CD14-positive monocyte (primary cell): Measurements from ENCODE around the gene ANXA2. TPM values are rescaled to one million over a fixed set of nuclear protein-coding genes. Genes with fewer than 3 reads are reported as not detected.
A peak's percentile ranks its signal among the peaks of the same experiment; 100 is the strongest.

Experiments used
- DNase-seq, 3 donors: peaks; one replicate each; pipeline ENCODE4 v3.0.0-alpha.2; 2011 to 2022
- H2AFZ ChIP-seq: 2 replicates; pipeline ENCODE4 v1.6.0; 2012; ENCODE audit warnings: mild to moderate bottlenecking, low read depth, low read length, inconsistent platforms; ENCODE audit not compliant: insufficient read depth, poor library complexity, severe bottlenecking
- H3K27ac ChIP-seq, 2 donors: 1 replicate in 1 of 2; 2 replicates in 1 of 2; pipeline ENCODE4 v1.5.1; 2012 to 2013; ENCODE audit warnings: low read length in 2 of 2, control low read depth in 1 of 2, inconsistent platforms in 1 of 2, low read depth in 1 of 2, mild to moderate bottlenecking in 1 of 2
- H3K27me3 ChIP-seq, 2 donors: one replicate each; pipeline versions ENCODE4 v1.6.0 to v1.6.1; 2011 to 2013; ENCODE audit warnings: low read length in 2 of 2; ENCODE audit not compliant: control insufficient read depth in 2 of 2, insufficient read depth in 2 of 2
- H3K36me3 ChIP-seq, 2 donors: replicated peaks in 1 of 2; 1 replicate in 1 of 2; 2 replicates in 1 of 2; pipeline versions ENCODE4 v1.5.1 to v1.6.1; 2012 to 2013; ENCODE audit warnings: low read length in 2 of 2, control low read depth in 1 of 2, inconsistent platforms in 1 of 2, mild to moderate bottlenecking in 1 of 2; ENCODE audit not compliant: insufficient read depth in 2 of 2, control insufficient read depth in 1 of 2
- H3K4me1 ChIP-seq, 2 donors: 1 replicate in 1 of 2; 2 replicates in 1 of 2; pipeline versions ENCODE4 v1.5.1 to v1.6.1; 2012 to 2013; ENCODE audit warnings: low read length in 2 of 2, control low read depth in 1 of 2, inconsistent platforms in 1 of 2, mild to moderate bottlenecking in 1 of 2, moderate library complexity in 1 of 2; ENCODE audit not compliant: insufficient read depth in 2 of 2, control insufficient read depth in 1 of 2
- H3K4me2 ChIP-seq: replicated peaks from 2 replicates; pipeline ENCODE3; 2012; ENCODE audit warnings: low read length, moderate library complexity, mild to moderate bottlenecking; ENCODE audit not compliant: poor library complexity, severe bottlenecking; ENCODE audit errors: extremely low read depth
- H3K4me3 ChIP-seq, 3 experiments: fragments of 200-600 bp in 1 of 3; sonication (generic) in 1 of 3; replicated peaks in 1 of 3; 1 replicate in 2 of 3; 2 replicates in 1 of 3; pipeline ENCODE4 v1.5.1; 2011 to 2013; ENCODE audit warnings: low read length in 3 of 3, mild to moderate bottlenecking in 3 of 3, control low read depth in 2 of 3, low read depth in 2 of 3, inconsistent platforms in 1 of 3, moderate library complexity in 1 of 3
- H3K79me2 ChIP-seq: 2 replicates; pipeline ENCODE4 v1.6.0; 2012; ENCODE audit warnings: mild to moderate bottlenecking, control low read depth, inconsistent platforms, low read length, moderate library complexity; ENCODE audit not compliant: insufficient read depth
- H3K9ac ChIP-seq: 2 replicates; pipeline ENCODE4 v1.6.0; 2017; ENCODE audit warnings: low read length, mild to moderate bottlenecking; ENCODE audit not compliant: insufficient read depth, poor library complexity, severe bottlenecking
- H3K9me3 ChIP-seq, 2 donors: replicated peaks in 1 of 2; 1 replicate in 1 of 2; 2 replicates in 1 of 2; pipeline versions ENCODE4 v1.5.1 to v1.6.1; 2012 to 2013; ENCODE audit warnings: low read length in 2 of 2, control low read depth in 1 of 2; ENCODE audit not compliant: control insufficient read depth in 1 of 2, insufficient read depth in 1 of 2
- H4K20me1 ChIP-seq: 2 replicates; pipeline ENCODE4 v1.6.0; 2012; ENCODE audit warnings: mild to moderate bottlenecking, low read length, control low read depth, moderate library complexity; ENCODE audit not compliant: insufficient read depth
- H3K27ac Mint-ChIP-seq, 7 donors: one replicate each; pipeline ENCODE4 v1.8.0; 2020; ENCODE audit warnings: mild to moderate bottlenecking in 7 of 7, mixed read lengths in 7 of 7, moderate library complexity in 6 of 7, inconsistent platforms in 2 of 7
- H3K27me3 Mint-ChIP-seq, 3 donors: one replicate each; pipeline ENCODE4 v1.8.0; 2021 to 2022; ENCODE audit warnings: low read depth in 3 of 3, mild to moderate bottlenecking in 3 of 3, mixed read lengths in 3 of 3, moderate library complexity in 3 of 3, inconsistent platforms in 1 of 3
- H3K36me3 Mint-ChIP-seq, 2 donors: one replicate each; pipeline ENCODE4 v1.8.0; 2020; ENCODE audit warnings: mixed read lengths in 2 of 2, inconsistent platforms in 1 of 2, mild to moderate bottlenecking in 1 of 2
- H3K4me1 Mint-ChIP-seq: one replicate; pipeline ENCODE4 v1.8.0; 2020; ENCODE audit warnings: mild to moderate bottlenecking, mixed read lengths
- H3K4me3 Mint-ChIP-seq, 2 donors: one replicate each; pipeline ENCODE4 v1.8.0; 2020; ENCODE audit warnings: mild to moderate bottlenecking in 2 of 2, mixed read lengths in 2 of 2, moderate library complexity in 1 of 2
- H3K9me3 Mint-ChIP-seq, 7 donors: one replicate each; pipeline ENCODE4 v1.8.0; 2020 to 2022; ENCODE audit warnings: mixed read lengths in 7 of 7, mild to moderate bottlenecking in 6 of 7, moderate library complexity in 6 of 7, inconsistent platforms in 2 of 7
- CTCF ChIP-seq: fragments of 200-600 bp; IDR thresholded peaks from one replicate; pipeline ENCODE4 v1.8.0; 2022; ENCODE audit warnings: antibody characterized with exemption, mild to moderate bottlenecking
- whole genome bisulfite sequencing: methylation state at CpG from one replicate; pipeline ENCODE4 v1.1.5; 2013; ENCODE audit warnings: missing lambda C conversion rate; ENCODE audit not compliant: insufficient coverage; 5-methylcytosine and 5-hydroxymethylcytosine counted together
- intact Hi-C, 2 donors: fragments of 100-400 bp; cut with micrococcal nuclease; formaldehyde crosslinking; loops; one replicate each; pipeline versions ENCODE4 v1.15.0 to v1.15.1; 2023
- polyA plus RNA-seq, 3 donors: library from polyadenylated mRNA; depleted of rRNA in 1 of 3; unstranded in 2 of 3; stranded (reverse) in 1 of 3; fragments of 300-500 nt in 2 of 3; fragments of >200 nt in 1 of 3; fragmentation: Illumina TruSeq in 2 of 3; gene quantifications; 1 replicate in 2 of 3; 2 replicates in 1 of 3; pipeline ENCODE4 v1.2.3, GENCODE V29; 2012 to 2021

The ANXA2 gene
- polyA plus RNA-seq, 3 donors = 966 to 2,079 (median 2,046) TPM

DNA sequence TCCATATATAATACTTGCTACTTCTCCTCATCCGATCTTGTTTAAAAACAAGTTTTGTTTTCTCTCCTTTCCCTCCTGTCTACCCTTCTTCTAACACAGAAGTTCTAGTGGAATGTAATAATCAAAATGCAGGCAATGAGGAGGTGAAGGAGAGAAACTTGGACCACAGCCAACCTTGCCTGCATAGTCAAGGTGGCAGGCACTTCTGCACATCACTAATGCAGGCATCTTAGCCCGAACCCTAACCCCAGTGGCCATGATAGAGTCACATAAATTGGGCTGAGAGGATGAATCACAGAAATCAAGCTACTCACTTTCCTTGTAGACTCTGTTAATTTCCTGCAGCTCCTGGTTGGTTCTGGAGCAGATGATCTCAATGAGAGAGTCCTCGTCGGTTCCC lies 41.0 kb downstream of the ANXA2 start:
- Mint-ChIP-seq H3K27ac (peak overlapping the region in 1 of 7 donors; percentile 45), H3K27me3 (no peaks in the 10 kb centered on the region), H3K4me1 (no peaks in the 10 kb centered on the region), H3K36me3 (peaks cover 97 to 99% of the 10 kb centered on the region in 2 donors), H3K9me3 (peaks cover 0 to 4% (median 0%) of the 10 kb centered on the region in 7 donors), H3K4me3 (no peak overlapping the region)
- Histone ChIP-seq H3K4me3 (no peak overlapping the region), H3K4me1 (no peaks in the 10 kb centered on the region), H2AFZ (no peak overlapping the region), H3K9me3 (no peaks in the 10 kb centered on the region), H3K9ac (no peak overlapping the region), H3K79me2 (peaks cover 73% of the 10 kb centered on the region), H3K4me2 (no peak overlapping the region), H3K36me3 (peaks cover 98 to 100% of the 10 kb centered on the region in 2 donors), H3K27me3 (no peaks in the 10 kb centered on the region), H3K27ac (no peak overlapping the region), H4K20me1 (peaks cover 99% of the 10 kb centered on the region)
- TF ChIP-seq CTCF = no peak
- no peak for DNase-seq
- WGBS = no CpG with 5 or more reads among the region's 4 CpGs
- intact Hi-C loops = loop anchor here (5.0 kb wide), 2 partner anchors 90 to 165 kb away; no protein-coding TSS in a partner anchor

DNA sequence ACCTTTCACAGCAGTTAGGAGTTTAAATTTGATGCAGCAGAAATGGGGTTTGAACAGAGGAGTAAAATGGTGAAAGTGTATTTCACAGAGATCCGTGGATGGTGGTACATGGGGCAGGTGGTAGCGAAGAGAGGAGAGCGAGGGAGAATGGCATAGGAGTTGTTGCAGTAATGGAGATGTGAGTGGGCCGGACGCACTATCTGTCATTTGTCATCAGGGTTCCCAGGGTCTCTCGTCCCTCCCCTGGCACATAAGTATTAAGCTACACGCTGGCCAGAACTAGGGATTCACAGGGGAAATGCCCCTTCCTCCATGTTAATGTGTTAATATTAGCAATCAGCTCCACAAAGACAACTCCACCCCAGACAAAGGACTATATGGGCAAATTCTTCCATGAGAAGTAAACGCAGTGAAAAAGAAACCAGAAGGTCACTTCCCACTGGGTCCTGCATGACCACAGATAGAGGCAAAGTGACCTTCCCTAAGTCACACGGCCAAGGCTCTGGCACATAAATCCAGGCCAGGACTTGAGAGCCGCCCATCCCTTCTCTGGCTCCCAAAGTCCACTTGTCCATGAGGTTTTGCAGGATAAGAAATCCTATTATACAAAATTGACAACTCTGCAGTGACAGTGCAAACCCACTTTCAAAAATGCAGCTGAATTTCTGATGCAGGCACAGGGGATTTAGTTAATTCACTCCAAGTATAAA lies 42.5 kb downstream of the ANXA2 start:
- peaks cover 0 to 1% (median 0%) of the 10 kb centered on the region in 3 donors for H3K27me3 Mint-ChIP-seq
- H4K20me1 ChIP-seq = peaks cover 99% of the 10 kb centered on the region
- TF ChIP-seq CTCF = no peak

More for the DNA sequence above, 42.5 kb downstream of the ANXA2 start:
- H3K36me3 Mint-ChIP-seq = peaks cover 98 to 99% of the 10 kb centered on the region in 2 donors
- H3K4me3 ChIP-seq = no peak overlapping the region
- no peaks in the 10 kb centered on the region for H3K4me1 ChIP-seq
- no peaks in the 10 kb centered on the region for H3K27me3 ChIP-seq
- 97% methylated on average over 5 of the region's 10 CpGs for WGBS
- H3K27ac Mint-ChIP-seq = peak overlapping the region in 2 of 7 donors; percentile 2 to 6
- H3K4me2 ChIP-seq = no peak overlapping the region
- peaks cover 1% of the 10 kb centered on the region for H3K4me1 Mint-ChIP-seq
- H2AFZ ChIP-seq = no peak overlapping the region
- H3K4me3 Mint-ChIP-seq = no peak overlapping the region
- peak overlapping the region in 1 of 2 donors; percentile 8 for H3K27ac ChIP-seq
- H3K9me3 ChIP-seq = no peaks in the 10 kb centered on the region
- peaks cover 0 to 4% (median 0%) of the 10 kb centered on the region in 7 donors for H3K9me3 Mint-ChIP-seq
- no peak overlapping the region for H3K9ac ChIP-seq
- H3K36me3 ChIP-seq = peaks cover 98 to 100% of the 10 kb centered on the region in 2 donors
- peaks cover 58% of the 10 kb centered on the region for H3K79me2 ChIP-seq
- intact Hi-C loops = loop anchor here (5.0 kb wide), 2 partner anchors 92 to 167 kb away; no protein-coding TSS in a partner anchor
- no peak for DNase-seq
